ENCODE measurements around the gene PDIA4.
A peak's percentile ranks its signal among the peaks of the same experiment; 100 is the strongest.
"Not testable (repeated sequence)": the region's sequence is repeated elsewhere in the genome, so short reads cannot be mapped to it uniquely, and the experiment has no call there.

PDIA4 gene

GRCh38 chr7:149071182-149071635 is 42.9 kb upstream of the PDIA4 start:
- no peak for DNase-seq (ENCODE audit: low read depth)
- H3K4me3 ChIP-seq (replicated peaks; ENCODE audit: low read depth, low read length) = no peak overlapping the region

GRCh38 chr7:149070372-149071125 is 42.2 kb upstream of the PDIA4 start:
- H3K4me3 ChIP-seq (replicated peaks; ENCODE audit: low read depth, low read length) = no peak overlapping the region
- TF ChIP-seq CTCF (IDR thresholded peaks at IDR 0.05; ENCODE audit: low read length, missing control alignments) = no peak
- DNase-seq (ENCODE audit: low read depth) = no peak

More at GRCh38 chr7:149071182-149071635, 42.9 kb upstream of the PDIA4 start:
- no peak for TF ChIP-seq CTCF (IDR thresholded peaks at IDR 0.05; ENCODE audit: low read length, missing control alignments)

GRCh38 chr7:149067869-149068268 is 39.6 kb upstream of the PDIA4 start:
- DNase-seq (ENCODE audit: low read depth) = no peak
- no peak for TF ChIP-seq CTCF (IDR thresholded peaks at IDR 0.05; ENCODE audit: low read length, missing control alignments)
- no peak overlapping the region for H3K4me3 ChIP-seq (replicated peaks; ENCODE audit: low read depth, low read length)

GRCh38 chr7:149063476-149063875 is 35.2 kb upstream of the PDIA4 start:
- no peak for TF ChIP-seq CTCF (IDR thresholded peaks at IDR 0.05; ENCODE audit: low read length, missing control alignments)
- DNase-seq (ENCODE audit: low read depth) = no peak
- no peak overlapping the region for H3K4me3 ChIP-seq (replicated peaks; ENCODE audit: low read depth, low read length)

GRCh38 chr7:149062217-149062899 is 34.1 kb upstream of the PDIA4 start:
- not testable (repeated sequence) for H3K4me3 ChIP-seq (replicated peaks; ENCODE audit: low read depth, low read length); DNase-seq (ENCODE audit: low read depth)

GRCh38 chr7:149060156-149060555 is 31.9 kb upstream of the PDIA4 start:
- no peak for TF ChIP-seq CTCF (IDR thresholded peaks at IDR 0.05; ENCODE audit: low read length, missing control alignments)
- DNase-seq (ENCODE audit: low read depth) = peak; percentile 16
- no peak overlapping the region for H3K4me3 ChIP-seq (replicated peaks; ENCODE audit: low read depth, low read length)

GRCh38 chr7:149053885-149054284 is 25.6 kb upstream of the PDIA4 start:
- no peak for DNase-seq (ENCODE audit: low read depth)
- TF ChIP-seq CTCF (IDR thresholded peaks at IDR 0.05; ENCODE audit: low read length, missing control alignments) = no peak
- H3K4me3 ChIP-seq (replicated peaks; ENCODE audit: low read depth, low read length) = no peak overlapping the region

Measured in fibroblast of pulmonary artery (primary cell).